HG03025 (cell line): Measurements from ENCODE around the gene PIEZO1.
"Not testable (repeated sequence)": the region's sequence is repeated elsewhere in the genome, so short reads cannot be mapped to it uniquely, and the experiment has no call there.

ENCODE experiments used
- ATAC-seq: cut with Tn5 transposase; IDR thresholded peaks from one replicate; pipeline ENCODE4 v1.9.1; 2021; ENCODE audit warnings: mild to moderate bottlenecking, moderate library complexity; ENCODE audit not compliant: unreplicated experiment, low FRiP score

PIEZO1 gene

GRCh38 chr16:88784074-88784855, 755 bp downstream of the PIEZO1 start:
- no peak for ATAC-seq

DNA sequence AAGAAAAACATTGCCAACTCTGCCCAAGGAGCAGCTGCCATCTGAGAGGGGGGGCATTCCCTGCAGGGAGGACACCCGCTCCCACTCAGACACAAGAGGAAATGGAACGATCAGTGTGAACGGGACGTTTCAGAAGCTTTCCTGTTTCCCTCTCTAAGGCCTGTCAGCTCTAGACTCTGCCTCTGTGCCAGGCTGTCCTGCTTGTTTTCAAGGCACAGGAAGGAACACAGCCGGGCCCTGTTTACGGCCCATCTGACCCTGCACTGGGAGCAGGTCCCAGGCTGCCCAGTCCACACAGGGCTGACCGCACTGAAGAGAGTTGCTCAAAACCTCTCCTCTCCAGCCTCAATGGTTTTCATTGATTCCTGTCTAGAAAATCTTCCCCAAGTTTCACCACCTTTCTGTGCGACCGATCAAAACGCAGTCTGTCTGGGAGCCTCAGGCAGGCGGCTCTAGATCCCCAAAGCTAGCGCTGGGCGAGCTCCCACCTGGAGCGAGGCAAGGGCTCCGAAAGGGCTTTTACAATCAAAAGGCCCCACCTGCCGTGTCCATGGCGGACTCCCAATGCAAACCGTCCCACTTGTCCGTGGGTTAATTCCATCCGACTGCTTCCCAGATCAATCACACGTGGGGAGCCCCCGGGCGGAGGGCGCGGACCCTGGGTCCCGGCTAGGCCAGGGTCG, 1.5 kb downstream of the PIEZO1 start:
- ATAC-seq = no peak

- ATAC-seq = no peak
Observed at GRCh38 chr16:88782454-88783390, 2.3 kb downstream of the PIEZO1 start.

- ATAC-seq = no peak
Observed at GRCh38 chr16:88781140-88782077, 3.6 kb downstream of the PIEZO1 start.

GRCh38 chr16:88780142-88781062, 4.6 kb downstream of the PIEZO1 start:
- no peak for ATAC-seq

DNA sequence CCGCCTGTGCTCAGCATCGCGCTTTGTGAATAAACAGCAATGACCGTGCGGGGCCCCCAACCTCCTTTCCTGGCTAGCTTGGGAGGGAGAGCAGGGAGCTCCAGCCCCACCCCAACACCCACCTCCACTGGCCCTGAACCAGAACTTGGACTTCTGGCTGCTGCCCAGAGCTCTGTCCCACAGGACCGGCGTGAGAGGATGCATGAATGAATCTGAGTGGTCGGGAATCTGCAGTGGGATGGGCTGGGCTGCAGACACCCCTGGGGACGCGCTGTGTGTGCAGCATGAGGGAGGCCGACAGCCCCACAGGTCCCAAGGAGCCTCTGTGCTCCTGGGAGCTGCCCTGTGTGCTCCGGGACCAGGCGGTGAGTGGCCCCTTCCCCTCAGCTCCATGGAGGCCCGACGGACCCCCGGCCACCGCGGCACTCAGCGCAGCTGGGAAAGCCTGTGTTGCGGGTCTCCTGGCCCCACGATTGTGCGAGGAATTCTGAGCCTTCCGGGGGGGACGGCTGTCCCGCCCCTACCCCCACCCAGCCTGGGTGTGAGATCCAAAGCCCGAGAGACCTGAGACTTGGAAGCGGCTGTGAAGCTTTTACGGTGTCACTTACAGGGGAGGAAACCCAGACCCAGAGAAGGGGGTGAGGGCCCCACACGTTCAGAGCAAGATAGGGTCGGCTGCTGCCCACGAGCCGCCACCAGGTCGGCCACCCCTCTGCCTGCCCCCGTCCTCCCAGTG, 5.4 kb downstream of the PIEZO1 start:
- ATAC-seq = no peak

DNA sequence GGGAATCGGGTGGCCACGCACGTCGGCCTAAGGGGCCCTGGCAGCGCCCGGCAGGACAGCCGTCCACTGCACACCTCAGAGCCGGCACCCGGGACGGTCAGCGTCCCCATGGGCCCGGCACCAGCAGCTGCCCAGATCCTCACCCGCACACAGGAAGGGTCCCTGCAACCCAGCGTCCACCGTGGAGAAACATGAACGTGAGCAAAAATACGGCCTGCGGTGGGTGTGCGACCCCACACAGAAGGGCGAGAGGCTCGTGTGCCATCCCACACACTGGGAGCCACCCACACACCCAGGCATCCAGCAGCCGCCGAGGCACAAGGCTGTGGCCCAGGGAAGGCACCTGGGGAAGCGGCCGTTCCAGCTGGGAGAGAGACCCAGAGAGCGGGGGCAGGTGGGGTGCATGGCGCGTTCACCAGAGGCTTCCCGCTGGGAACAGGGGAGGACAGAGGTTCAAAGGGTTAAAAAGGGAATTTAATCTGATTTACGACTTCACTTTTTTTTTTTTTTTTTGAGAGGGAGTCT, 6.4 kb downstream of the PIEZO1 start:
- ATAC-seq = no peak

- no peak for ATAC-seq
Observed at GRCh38 chr16:88778271-88778525, 6.8 kb downstream of the PIEZO1 start.

GRCh38 chr16:88777471-88778270, 7.3 kb downstream of the PIEZO1 start:
- ATAC-seq = no peak

DNA sequence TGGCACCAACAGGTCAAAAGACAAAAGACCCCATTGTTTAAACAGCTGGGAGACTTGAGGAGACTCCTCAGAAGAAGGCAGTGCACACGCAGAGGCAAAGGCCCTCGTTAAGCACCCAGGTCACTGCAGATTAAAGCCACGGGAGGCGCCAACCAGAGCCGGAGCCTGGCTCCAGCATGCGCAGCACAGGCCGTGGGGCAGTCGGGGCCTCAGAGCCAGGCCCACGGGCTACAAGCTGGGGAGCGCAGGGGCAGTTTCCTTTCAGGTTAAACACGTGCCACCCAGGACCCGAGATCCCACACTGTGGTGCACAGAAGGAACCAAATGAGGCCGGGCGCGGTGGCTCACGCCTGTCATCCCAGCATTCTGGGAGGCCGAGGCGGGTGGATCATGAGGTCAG, 9.2 kb downstream of the PIEZO1 start:
- ATAC-seq = no peak

DNA sequence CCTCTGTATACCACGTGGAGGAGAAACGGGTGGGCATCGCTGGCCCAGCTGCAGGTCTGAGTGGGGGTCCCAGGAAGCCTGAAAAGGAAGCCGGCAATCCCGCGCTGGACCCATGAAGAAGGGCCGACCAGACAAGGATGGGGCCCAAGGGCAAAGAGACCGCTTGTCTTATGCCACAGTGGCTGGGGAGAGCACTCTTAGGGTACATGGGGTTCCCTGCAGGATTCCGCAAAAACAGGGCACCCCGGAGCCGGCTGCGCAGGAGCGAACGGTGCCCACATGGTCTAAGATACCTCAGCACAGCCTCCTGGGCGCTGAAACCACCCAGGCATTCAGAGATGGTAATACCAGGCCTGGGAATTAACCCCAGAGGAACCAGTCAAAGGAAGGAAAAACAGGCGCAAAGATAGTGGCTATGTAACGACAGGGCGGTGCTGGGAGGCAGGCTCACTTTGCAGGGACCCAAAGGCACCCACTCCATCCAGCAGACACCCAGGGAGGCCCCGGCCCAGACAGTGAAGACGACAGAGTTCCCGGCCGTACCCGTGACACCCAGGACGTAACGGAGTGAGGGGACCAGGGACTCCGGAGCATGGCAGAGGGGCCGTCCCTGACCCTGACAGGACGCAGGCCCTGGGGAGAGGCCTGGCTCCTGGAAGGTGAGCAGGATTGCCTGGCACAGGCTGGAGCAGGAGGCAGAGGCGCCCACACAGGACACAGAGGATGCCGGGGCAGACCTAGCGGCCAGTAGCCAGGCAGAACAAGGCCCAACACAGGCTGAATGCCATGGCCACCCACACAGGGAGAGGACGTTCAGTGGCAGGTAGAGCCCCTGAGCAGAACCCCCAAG, 10.3 kb downstream of the PIEZO1 start:
- ATAC-seq = no peak

DNA sequence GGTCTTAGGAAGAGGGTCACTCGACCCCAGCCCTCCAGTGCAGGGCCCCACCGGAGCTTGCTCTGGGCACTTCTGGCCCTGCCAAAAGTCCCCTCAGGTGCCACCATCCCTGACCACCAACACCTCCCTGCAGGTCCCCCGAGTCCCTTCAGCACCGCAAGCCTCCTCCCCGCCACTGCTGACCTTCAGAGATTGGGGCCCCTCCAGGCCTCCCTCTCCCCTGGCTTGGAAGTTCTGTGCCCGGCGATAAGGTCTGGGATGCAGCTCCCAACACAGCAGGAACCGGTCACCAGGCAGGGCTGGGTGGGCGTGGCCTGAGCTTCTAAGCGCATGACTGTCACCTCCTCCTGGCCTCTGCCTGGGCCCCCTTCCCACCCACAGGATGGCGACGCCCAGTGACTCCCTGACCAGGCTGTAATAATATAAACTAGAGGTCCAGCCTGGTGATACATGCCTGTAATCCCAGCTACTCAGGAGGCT, 11.2 kb downstream of the PIEZO1 start:
- ATAC-seq = no peak

GRCh38 chr16:88772871-88773811, 11.9 kb downstream of the PIEZO1 start:
- no peak for ATAC-seq

GRCh38 chr16:88771781-88772180, 13.2 kb downstream of the PIEZO1 start:
- ATAC-seq = not testable (repeated sequence)

DNA sequence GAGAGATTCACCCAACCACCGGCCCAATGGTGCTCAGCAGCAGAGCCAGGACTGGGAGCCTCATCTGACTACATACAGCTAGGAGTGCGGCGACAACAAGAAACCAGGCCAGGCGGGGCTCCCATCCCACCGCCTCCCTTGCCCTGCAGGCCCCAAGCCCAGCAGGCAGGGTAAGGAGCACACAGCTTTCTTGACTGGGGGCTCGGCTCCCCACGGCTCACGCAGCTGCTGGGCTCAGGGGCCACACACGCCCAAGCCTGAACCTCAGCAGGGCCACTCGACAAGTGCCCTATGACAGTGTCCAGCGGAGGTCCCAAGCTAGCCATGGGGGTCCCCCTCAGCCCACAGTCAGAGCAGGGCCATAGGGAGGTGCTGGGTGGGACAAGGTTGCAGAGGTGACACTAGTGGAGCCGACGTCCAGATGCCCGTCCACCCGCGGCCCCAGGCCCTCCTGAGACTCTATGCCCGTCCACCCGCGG, 13.7 kb downstream of the PIEZO1 start:
- ATAC-seq = no peak
